ENCODE results near the gene CAMTA1.

The CAMTA1 gene

GRCh38 chr1:7529917-7530316 is 744.7 kb downstream of the CAMTA1 start:
- DNase-seq: no peak
- no peak overlapping the region for H3K9ac ChIP-seq (ENCODE audit: low read length)
- no peaks in the 10 kb centered on the region for H3K79me2 ChIP-seq (ENCODE audit: control insufficient read depth, insufficient read depth, low read length, poor library complexity)
- no CpG with 5 or more reads among the region's 7 CpGs for WGBS (ENCODE audit: extremely low coverage, insufficient coverage, insufficient read length)
- no peak overlapping the region for H3K4me2 ChIP-seq (ENCODE audit: low read length)
- H3K27ac ChIP-seq (ENCODE audit: low read depth, low read length): no peak overlapping the region
- no peaks in the 10 kb centered on the region for H3K36me3 ChIP-seq (ENCODE audit: control insufficient read depth in 1 of 2, insufficient read depth in 2 of 2, low read length in 2 of 2)
- H3K14ac ChIP-seq (ENCODE audit: low read length): no peak overlapping the region
- no peaks in the 10 kb centered on the region for H3K27me3 ChIP-seq (ENCODE audit: insufficient read depth, low read length)
- H2AK5ac ChIP-seq (ENCODE audit: low read length): no peak overlapping the region
- H3K18ac ChIP-seq (ENCODE audit: low read length): no peak overlapping the region
- no peak overlapping the region for H4K8ac ChIP-seq (ENCODE audit: low read depth, low read length)
- no peak overlapping the region for H4K91ac ChIP-seq (ENCODE audit: low read depth, low read length)
- peaks cover 6 to 12% of the 10 kb centered on the region in 2 experiments for H3K4me1 ChIP-seq (ENCODE audit: control insufficient read depth in 1 of 2, insufficient read depth in 2 of 2, low read length in 2 of 2)
- no peak overlapping the region for H2BK120ac ChIP-seq (ENCODE audit: insufficient read depth, low read length, poor library complexity)
- no peak overlapping the region for H4K12ac ChIP-seq (ENCODE audit: low read depth, low read length)
- H3K4me3 ChIP-seq (ENCODE audit: low read depth, low read length): no peak overlapping the region
- H3K79me1 ChIP-seq (ENCODE audit: low read length): no peaks in the 10 kb centered on the region
- H3K4ac ChIP-seq (ENCODE audit: low read depth, low read length): no peak overlapping the region
- no peak overlapping the region for H2BK5ac ChIP-seq (ENCODE audit: low read depth, low read length, poor library complexity)
- no peak overlapping the region for H2BK12ac ChIP-seq (ENCODE audit: low read length)
- peaks cover 2% of the 10 kb centered on the region for H3K9me3 ChIP-seq (ENCODE audit: insufficient read depth, low read depth, low read length)
- H3K23ac ChIP-seq (ENCODE audit: low read length): no peak overlapping the region
- H2AFZ ChIP-seq (ENCODE audit: insufficient read depth, low read length, poor library complexity): no peak overlapping the region

GRCh38 chr1:7531562-7532340 is 746.5 kb downstream of the CAMTA1 start:
- Histone ChIP-seq H3K9ac (ENCODE audit: low read length) (no peak overlapping the region), H3K36me3 (ENCODE audit: control insufficient read depth in 1 of 2, insufficient read depth in 2 of 2, low read length in 2 of 2) (no peaks in the 10 kb centered on the region), H3K23ac (ENCODE audit: low read length) (no peak overlapping the region), H3K4ac (ENCODE audit: low read depth, low read length) (no peak overlapping the region), H3K79me1 (ENCODE audit: low read length) (no peaks in the 10 kb centered on the region), H2BK5ac (ENCODE audit: low read depth, low read length, poor library complexity) (no peak overlapping the region), H3K27ac (ENCODE audit: low read depth, low read length) (no peak overlapping the region), H3K18ac (ENCODE audit: low read length) (no peak overlapping the region), H2AK5ac (ENCODE audit: low read length) (no peak overlapping the region), H3K4me1 (ENCODE audit: control insufficient read depth in 1 of 2, insufficient read depth in 2 of 2, low read length in 2 of 2) (peaks cover 4 to 5% of the 10 kb centered on the region in 2 experiments), H3K4me2 (ENCODE audit: low read length) (no peak overlapping the region), H3K79me2 (ENCODE audit: control insufficient read depth, insufficient read depth, low read length, poor library complexity) (no peaks in the 10 kb centered on the region), H4K8ac (ENCODE audit: low read depth, low read length) (no peak overlapping the region), H2AFZ (ENCODE audit: insufficient read depth, low read length, poor library complexity) (no peak overlapping the region), H3K9me3 (ENCODE audit: insufficient read depth, low read depth, low read length) (peaks cover 2% of the 10 kb centered on the region), H4K12ac (ENCODE audit: low read depth, low read length) (no peak overlapping the region), H3K27me3 (ENCODE audit: insufficient read depth, low read length) (no peaks in the 10 kb centered on the region), H2BK120ac (ENCODE audit: insufficient read depth, low read length, poor library complexity) (no peak overlapping the region), H2BK12ac (ENCODE audit: low read length) (no peak overlapping the region), H3K14ac (ENCODE audit: low read length) (no peak overlapping the region), H4K91ac (ENCODE audit: low read depth, low read length) (no peak overlapping the region), H3K4me3 (ENCODE audit: low read depth, low read length) (no peak overlapping the region)
- DNase-seq: no peak
- no CpG with 5 or more reads among the region's 18 CpGs for WGBS (ENCODE audit: extremely low coverage, insufficient coverage, insufficient read length)

DNA sequence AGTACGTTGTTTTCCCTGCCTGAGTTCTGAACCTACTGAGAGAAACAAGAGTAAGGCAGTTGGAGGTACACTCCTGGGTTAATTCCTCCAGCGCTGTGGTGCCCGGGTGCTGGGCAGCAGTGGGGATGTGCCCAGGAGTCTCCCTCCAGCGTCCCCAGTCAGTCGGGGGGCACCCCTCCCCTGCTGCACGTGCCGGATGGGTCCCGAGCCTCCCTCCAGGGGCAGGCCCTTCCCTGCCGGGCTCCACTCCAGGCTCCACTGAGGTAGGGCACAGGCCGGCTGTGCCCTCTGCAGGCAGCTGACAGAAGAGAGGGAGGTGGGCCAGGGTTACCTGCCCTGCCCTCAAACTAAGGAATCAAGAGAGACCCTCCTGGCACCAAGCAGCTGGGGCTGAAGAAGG is 747.8 kb downstream of the CAMTA1 start:
- H3K4me1 ChIP-seq (ENCODE audit: control insufficient read depth in 1 of 2, insufficient read depth in 2 of 2, low read length in 2 of 2): no peaks in the 10 kb centered on the region
- H3K4me3 ChIP-seq (ENCODE audit: low read depth, low read length): no peak overlapping the region
- H2BK120ac ChIP-seq (ENCODE audit: insufficient read depth, low read length, poor library complexity): no peak overlapping the region
- H2AK5ac ChIP-seq (ENCODE audit: low read length): no peak overlapping the region
- no CpG with 5 or more reads among the region's 10 CpGs for WGBS (ENCODE audit: extremely low coverage, insufficient coverage, insufficient read length)
- H2BK5ac ChIP-seq (ENCODE audit: low read depth, low read length, poor library complexity): no peak overlapping the region
- DNase-seq: no peak
- no peak overlapping the region for H4K12ac ChIP-seq (ENCODE audit: low read depth, low read length)
- H4K8ac ChIP-seq (ENCODE audit: low read depth, low read length): no peak overlapping the region
- no peak overlapping the region for H3K4ac ChIP-seq (ENCODE audit: low read depth, low read length)
- no peaks in the 10 kb centered on the region for H3K79me2 ChIP-seq (ENCODE audit: control insufficient read depth, insufficient read depth, low read length, poor library complexity)
- H3K27ac ChIP-seq (ENCODE audit: low read depth, low read length): no peak overlapping the region
- H3K18ac ChIP-seq (ENCODE audit: low read length): no peak overlapping the region
- H3K27me3 ChIP-seq (ENCODE audit: insufficient read depth, low read length): no peaks in the 10 kb centered on the region
- no peak overlapping the region for H3K9ac ChIP-seq (ENCODE audit: low read length)
- H3K4me2 ChIP-seq (ENCODE audit: low read length): no peak overlapping the region
- no peaks in the 10 kb centered on the region for H3K79me1 ChIP-seq (ENCODE audit: low read length)
- no peak overlapping the region for H4K91ac ChIP-seq (ENCODE audit: low read depth, low read length)
- H3K23ac ChIP-seq (ENCODE audit: low read length): no peak overlapping the region
- H3K9me3 ChIP-seq (ENCODE audit: insufficient read depth, low read depth, low read length): peaks cover 2% of the 10 kb centered on the region
- no peak overlapping the region for H3K14ac ChIP-seq (ENCODE audit: low read length)
- H2BK12ac ChIP-seq (ENCODE audit: low read length): no peak overlapping the region
- no peaks in the 10 kb centered on the region for H3K36me3 ChIP-seq (ENCODE audit: control insufficient read depth in 1 of 2, insufficient read depth in 2 of 2, low read length in 2 of 2)
- H2AFZ ChIP-seq (ENCODE audit: insufficient read depth, low read length, poor library complexity): no peak overlapping the region

DNA sequence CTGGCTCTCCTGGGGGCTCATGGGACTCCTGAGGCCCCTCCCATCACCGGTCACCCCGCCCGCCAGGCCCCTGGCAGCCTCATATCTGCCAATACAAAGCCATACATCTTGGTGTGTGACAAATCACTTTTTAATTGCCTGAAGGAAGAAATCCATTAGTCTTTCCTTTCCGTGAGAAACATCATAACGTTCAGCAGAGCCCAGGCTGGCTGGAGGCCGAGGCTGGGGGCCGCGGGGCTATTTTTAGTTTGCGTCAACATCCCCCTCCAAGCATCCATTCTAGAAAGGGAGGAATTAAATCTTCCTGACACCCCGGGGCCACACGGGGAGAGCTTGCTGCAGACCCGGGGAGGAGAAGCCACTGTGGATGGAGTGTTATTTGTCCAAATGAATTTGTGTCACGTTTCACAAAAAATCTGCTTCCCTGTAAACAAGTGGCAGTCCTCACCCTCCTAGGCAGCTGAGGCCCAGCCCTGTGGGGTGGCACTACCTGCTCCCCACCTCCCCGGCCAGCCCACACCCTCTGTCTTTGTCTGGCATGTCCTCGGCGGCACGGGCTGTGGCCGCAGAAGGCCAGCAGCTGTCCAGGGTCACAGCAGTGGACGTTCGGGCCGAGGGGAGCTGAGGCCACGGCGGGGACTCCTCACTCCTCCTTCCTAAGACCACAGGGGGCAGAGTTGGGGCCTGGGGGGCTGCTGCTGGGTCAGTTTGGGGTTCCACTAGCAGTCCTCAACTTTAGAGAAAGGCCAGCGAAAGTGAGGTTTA is 749.0 kb downstream of the CAMTA1 start:
- Histone ChIP-seq H2BK120ac (ENCODE audit: insufficient read depth, low read length, poor library complexity) (no peak overlapping the region), H2BK12ac (ENCODE audit: low read length) (no peak overlapping the region), H2AFZ (ENCODE audit: insufficient read depth, low read length, poor library complexity) (no peak overlapping the region), H3K18ac (ENCODE audit: low read length) (no peak overlapping the region), H2BK5ac (ENCODE audit: low read depth, low read length, poor library complexity) (no peak overlapping the region), H4K91ac (ENCODE audit: low read depth, low read length) (no peak overlapping the region), H3K9me3 (ENCODE audit: insufficient read depth, low read depth, low read length) (peaks cover 2% of the 10 kb centered on the region), H2AK5ac (ENCODE audit: low read length) (no peak overlapping the region), H3K79me2 (ENCODE audit: control insufficient read depth, insufficient read depth, low read length, poor library complexity) (no peaks in the 10 kb centered on the region), H3K4ac (ENCODE audit: low read depth, low read length) (no peak overlapping the region), H3K23ac (ENCODE audit: low read length) (no peak overlapping the region), H4K8ac (ENCODE audit: low read depth, low read length) (no peak overlapping the region), H3K4me2 (ENCODE audit: low read length) (no peak overlapping the region), H3K4me1 (ENCODE audit: control insufficient read depth in 1 of 2, insufficient read depth in 2 of 2, low read length in 2 of 2) (peaks cover 0 to 6% of the 10 kb centered on the region in 2 experiments), H3K14ac (ENCODE audit: low read length) (no peak overlapping the region), H3K27me3 (ENCODE audit: insufficient read depth, low read length) (no peaks in the 10 kb centered on the region), H3K79me1 (ENCODE audit: low read length) (no peaks in the 10 kb centered on the region), H3K27ac (ENCODE audit: low read depth, low read length) (no peak overlapping the region), H4K12ac (ENCODE audit: low read depth, low read length) (no peak overlapping the region), H3K36me3 (ENCODE audit: control insufficient read depth in 1 of 2, insufficient read depth in 2 of 2, low read length in 2 of 2) (no peaks in the 10 kb centered on the region), H3K9ac (ENCODE audit: low read length) (no peak overlapping the region), H3K4me3 (ENCODE audit: low read depth, low read length) (no peak overlapping the region)
- no peak for DNase-seq
- no CpG with 5 or more reads among the region's 24 CpGs for WGBS (ENCODE audit: extremely low coverage, insufficient coverage, insufficient read length)
